Fibroblast of lung (primary cell): Measurements from ENCODE around the gene PIN4. TPM values are rescaled to one million over a fixed set of nuclear protein-coding genes. Genes with fewer than 3 reads are reported as not detected.

Experiments
- DNase-seq, 2 donors: peaks; one replicate each; pipeline versions ENCODE4 v3.0.0 to v3.0.0-alpha.2; 2010; ENCODE audit warnings: low read depth in 2 of 2
- H2AFZ ChIP-seq: 2 replicates; pipeline ENCODE4 v1.5.1; 2012; ENCODE audit warnings: low read length, control low read depth, inconsistent platforms
- H3K27ac ChIP-seq: 2 replicates; pipeline ENCODE4 v1.5.1; 2011; ENCODE audit warnings: low read length, control low read depth; ENCODE audit not compliant: insufficient read depth
- H3K27me3 ChIP-seq: 2 replicates; pipeline ENCODE4 v1.5.1; 2011; ENCODE audit warnings: mild to moderate bottlenecking, low read length; ENCODE audit not compliant: control insufficient read depth, insufficient read depth
- H3K36me3 ChIP-seq: 2 replicates; pipeline ENCODE4 v1.5.1; 2011; ENCODE audit warnings: low read length; ENCODE audit not compliant: control insufficient read depth, insufficient read depth
- H3K4me1 ChIP-seq: 2 replicates; pipeline ENCODE4 v1.5.1; 2011; ENCODE audit warnings: low read length; ENCODE audit not compliant: control insufficient read depth, insufficient read depth; ENCODE audit errors: extremely low read depth
- H3K4me2 ChIP-seq: 2 replicates; pipeline ENCODE4 v1.5.1; 2011; ENCODE audit warnings: low read length, control low read depth; ENCODE audit not compliant: insufficient read depth; ENCODE audit errors: extremely low read depth
- H3K4me3 ChIP-seq, 4 experiments: fragments of 200-600 bp in 1 of 4; sonication (generic) in 1 of 4; replicated peaks in 1 of 4; 2 replicates each; pipeline ENCODE4 v1.5.1; 2011 to 2016; ENCODE audit warnings: low read length in 4 of 4, low read depth in 3 of 4, mild to moderate bottlenecking in 3 of 4, control low read depth in 2 of 4, inconsistent platforms in 1 of 4, mixed read lengths in 1 of 4; ENCODE audit not compliant: insufficient read depth in 1 of 4; ENCODE audit errors: control extremely low read depth in 1 of 4
- H3K79me2 ChIP-seq: 2 replicates; pipeline ENCODE4 v1.5.1; 2012; ENCODE audit warnings: mild to moderate bottlenecking, low read length, inconsistent platforms; ENCODE audit not compliant: control insufficient read depth, insufficient read depth
- H3K9ac ChIP-seq: 2 replicates; pipeline ENCODE4 v1.5.1; 2011; ENCODE audit warnings: mild to moderate bottlenecking, low read length, control low read depth; ENCODE audit not compliant: insufficient read depth
- H3K9me3 ChIP-seq: 2 replicates; pipeline ENCODE4 v1.5.1; 2012; ENCODE audit warnings: low read depth, low read length; ENCODE audit not compliant: control insufficient read depth, insufficient read depth
- H4K20me1 ChIP-seq: 2 replicates; pipeline ENCODE4 v1.5.1; 2011; ENCODE audit warnings: low read length; ENCODE audit not compliant: control insufficient read depth, insufficient read depth; ENCODE audit errors: extremely low read depth
- EZH2 ChIP-seq: IDR thresholded peaks from 2 replicates; pipeline ENCODE4 v1.5.1; 2012; ENCODE audit warnings: low read length, control low read depth, mild to moderate bottlenecking; ENCODE audit errors: missing control alignments
- polyA plus RNA-seq, 2 donors: library from polyadenylated mRNA; depleted of rRNA in 1 of 2; stranded (reverse) in 1 of 2; unstranded in 1 of 2; fragments of >200 nt; gene quantifications; 2 replicates each; pipeline ENCODE4 v1.2.1, GENCODE V29; 2011 to 2012; ENCODE audit warnings: missing spikeins in 1 of 2
- total RNA-seq: library from RNA; depleted of rRNA; stranded (reverse); fragments of >200 nt; gene quantifications from 2 replicates; pipeline ENCODE4 v1.2.1, GENCODE V29; 2014
- TF ChIP-seq, protein P1 (sequence below), 2 donors: IDR thresholded peaks in 1 of 2; conservative IDR thresholded peaks in 1 of 2; 1 replicate in 1 of 2; 2 replicates in 1 of 2; pipeline ENCODE4 v1.5.1; 2011 to 2012; ENCODE audit warnings: low read length in 2 of 2, control low read depth in 1 of 2, inconsistent platforms in 1 of 2, low read depth in 1 of 2, mild to moderate bottlenecking in 1 of 2

The PIN4 gene
- total and polyA plus RNA-seq, 2 donors (not counting 1 experiment from before 2014, with no cell fraction given) = 5.1 to 22.0 TPM

DNA sequence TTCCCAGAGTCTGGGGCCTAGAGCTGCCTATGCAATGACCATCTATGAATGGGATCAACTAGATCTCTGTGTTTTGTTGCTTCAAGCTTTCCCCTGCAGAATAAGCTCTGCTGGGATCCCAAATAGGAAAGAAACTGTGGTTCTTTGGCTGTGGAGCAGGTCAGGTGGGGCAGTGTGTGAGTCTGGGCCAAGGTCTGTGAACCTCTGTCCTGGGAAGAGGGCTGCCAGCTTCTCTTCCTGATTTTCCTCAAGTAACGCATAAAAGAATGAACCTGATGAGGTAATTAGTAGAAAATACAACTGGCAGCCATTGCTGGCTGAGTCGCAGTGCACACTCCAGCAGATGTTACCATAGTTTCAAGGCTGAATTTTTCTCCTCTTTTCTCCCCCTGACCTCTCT, 4.6 kb upstream of the PIN4 start:
- no peak overlapping the region for H3K4me3 ChIP-seq
- no peak for TF ChIP-seq EZH2
- TF ChIP-seq, protein P1, sequence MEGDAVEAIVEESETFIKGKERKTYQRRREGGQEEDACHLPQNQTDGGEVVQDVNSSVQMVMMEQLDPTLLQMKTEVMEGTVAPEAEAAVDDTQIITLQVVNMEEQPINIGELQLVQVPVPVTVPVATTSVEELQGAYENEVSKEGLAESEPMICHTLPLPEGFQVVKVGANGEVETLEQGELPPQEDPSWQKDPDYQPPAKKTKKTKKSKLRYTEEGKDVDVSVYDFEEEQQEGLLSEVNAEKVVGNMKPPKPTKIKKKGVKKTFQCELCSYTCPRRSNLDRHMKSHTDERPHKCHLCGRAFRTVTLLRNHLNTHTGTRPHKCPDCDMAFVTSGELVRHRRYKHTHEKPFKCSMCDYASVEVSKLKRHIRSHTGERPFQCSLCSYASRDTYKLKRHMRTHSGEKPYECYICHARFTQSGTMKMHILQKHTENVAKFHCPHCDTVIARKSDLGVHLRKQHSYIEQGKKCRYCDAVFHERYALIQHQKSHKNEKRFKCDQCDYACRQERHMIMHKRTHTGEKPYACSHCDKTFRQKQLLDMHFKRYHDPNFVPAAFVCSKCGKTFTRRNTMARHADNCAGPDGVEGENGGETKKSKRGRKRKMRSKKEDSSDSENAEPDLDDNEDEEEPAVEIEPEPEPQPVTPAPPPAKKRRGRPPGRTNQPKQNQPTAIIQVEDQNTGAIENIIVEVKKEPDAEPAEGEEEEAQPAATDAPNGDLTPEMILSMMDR (conservative IDR thresholded peaks at IDR 0.05 in 1 of 2, IDR thresholded peaks at IDR 0.05 in 1 of 2; ENCODE audit: low read depth in 1 of 2, low read length in 2 of 2) = no peak
- no peak overlapping the region for H3K4me2 ChIP-seq
- H3K27me3 ChIP-seq = no peaks in the 10 kb centered on the region
- H3K27ac ChIP-seq = no peak overlapping the region
- DNase-seq = no peak
- H3K4me1 ChIP-seq = no peaks in the 10 kb centered on the region
- no peak overlapping the region for H3K9ac ChIP-seq
- no peaks in the 10 kb centered on the region for H3K9me3 ChIP-seq
- no peaks in the 10 kb centered on the region for H3K36me3 ChIP-seq
- H4K20me1 ChIP-seq = no peaks in the 10 kb centered on the region
- H2AFZ ChIP-seq = no peak overlapping the region
- peaks cover 3% of the 10 kb centered on the region for H3K79me2 ChIP-seq

DNA sequence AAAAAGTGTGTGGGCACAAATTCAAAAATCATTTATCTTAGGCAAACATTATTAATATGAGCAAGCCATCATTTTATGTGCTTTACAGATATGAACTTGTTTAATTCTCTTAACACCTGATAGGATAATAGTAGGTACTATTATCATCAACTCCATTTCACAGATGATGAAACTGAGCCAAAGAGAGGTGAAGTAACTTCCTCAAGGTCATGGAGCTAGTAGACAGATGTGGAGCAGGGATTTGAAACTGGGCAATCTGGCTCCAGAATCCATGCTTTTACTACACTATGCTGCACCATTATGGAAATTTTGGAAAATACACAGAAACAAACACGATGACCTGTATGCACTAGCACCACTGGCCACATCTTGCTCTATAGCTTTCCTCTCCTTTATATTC, 1.0 kb upstream of the PIN4 start:
- Histone ChIP-seq H3K79me2 (peaks cover 15% of the 10 kb centered on the region), H3K27ac (peak overlapping the region; percentile 73), H3K4me1 (peaks cover 3% of the 10 kb centered on the region), H2AFZ (peak overlapping the region; percentile 65), H3K9me3 (no peaks in the 10 kb centered on the region), H4K20me1 (no peaks in the 10 kb centered on the region), H3K27me3 (no peaks in the 10 kb centered on the region), H3K9ac (no peak overlapping the region), H3K36me3 (no peaks in the 10 kb centered on the region), H3K4me2 (peak overlapping the region; percentile 71), H3K4me3 (peak overlapping the region in 3 of 4 experiments; percentile 40 to 90 (median 85))
- DNase-seq = no peak
- TF ChIP-seq, protein P1 (conservative IDR thresholded peaks at IDR 0.05 in 1 of 2, IDR thresholded peaks at IDR 0.05 in 1 of 2; ENCODE audit: low read depth in 1 of 2, low read length in 2 of 2) = no peak
- TF ChIP-seq EZH2 = no peak

DNA sequence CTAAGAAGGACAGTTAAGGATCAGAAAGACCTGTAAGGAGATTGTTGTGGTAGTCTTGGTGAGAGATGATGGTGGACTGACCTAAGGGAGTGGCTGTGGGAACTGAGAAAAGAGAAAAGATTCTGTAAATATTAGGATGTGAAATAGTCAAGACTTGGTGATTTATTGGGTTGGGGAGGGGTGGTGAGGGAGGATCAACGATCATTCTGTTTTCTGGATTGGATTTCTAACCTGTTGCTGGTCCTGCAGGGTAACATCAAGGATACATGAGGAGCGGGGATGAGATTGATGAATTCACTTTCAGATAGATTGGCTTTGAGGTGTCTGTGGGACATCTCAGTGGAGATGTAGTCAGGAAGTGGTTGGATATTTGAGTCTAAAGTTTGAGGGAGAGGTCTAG, 1.4 kb downstream of the PIN4 start:
- no peak for DNase-seq
- H3K9me3 ChIP-seq = no peaks in the 10 kb centered on the region
- peak overlapping the region; percentile 78 for H3K4me2 ChIP-seq
- no peak overlapping the region for H3K9ac ChIP-seq
- H3K4me3 ChIP-seq = peak overlapping the region in 3 of 4 experiments; percentile 82 to 90 (median 85)
- H3K79me2 ChIP-seq = peaks cover 15% of the 10 kb centered on the region
- H3K36me3 ChIP-seq = no peaks in the 10 kb centered on the region
- H2AFZ ChIP-seq = no peak overlapping the region
- no peak for TF ChIP-seq EZH2
- TF ChIP-seq, protein P1 (conservative IDR thresholded peaks at IDR 0.05 in 1 of 2, IDR thresholded peaks at IDR 0.05 in 1 of 2; ENCODE audit: low read depth in 1 of 2, low read length in 2 of 2) = no peak
- H3K27ac ChIP-seq = no peak overlapping the region
- H3K27me3 ChIP-seq = no peaks in the 10 kb centered on the region
- H3K4me1 ChIP-seq = peaks cover 3% of the 10 kb centered on the region
- H4K20me1 ChIP-seq = no peaks in the 10 kb centered on the region
